ENCODE results near the gene NDOR1. TPM values are rescaled to one million over a fixed set of nuclear protein-coding genes. Genes with fewer than 3 reads are reported as not detected.
A peak's percentile ranks its signal among the peaks of the same experiment; 100 is the strongest.

Gene NDOR1
- total RNA-seq, 4 donors from 2014 or later = 4.5 to 14.9 TPM; not detected in 2

DNA sequence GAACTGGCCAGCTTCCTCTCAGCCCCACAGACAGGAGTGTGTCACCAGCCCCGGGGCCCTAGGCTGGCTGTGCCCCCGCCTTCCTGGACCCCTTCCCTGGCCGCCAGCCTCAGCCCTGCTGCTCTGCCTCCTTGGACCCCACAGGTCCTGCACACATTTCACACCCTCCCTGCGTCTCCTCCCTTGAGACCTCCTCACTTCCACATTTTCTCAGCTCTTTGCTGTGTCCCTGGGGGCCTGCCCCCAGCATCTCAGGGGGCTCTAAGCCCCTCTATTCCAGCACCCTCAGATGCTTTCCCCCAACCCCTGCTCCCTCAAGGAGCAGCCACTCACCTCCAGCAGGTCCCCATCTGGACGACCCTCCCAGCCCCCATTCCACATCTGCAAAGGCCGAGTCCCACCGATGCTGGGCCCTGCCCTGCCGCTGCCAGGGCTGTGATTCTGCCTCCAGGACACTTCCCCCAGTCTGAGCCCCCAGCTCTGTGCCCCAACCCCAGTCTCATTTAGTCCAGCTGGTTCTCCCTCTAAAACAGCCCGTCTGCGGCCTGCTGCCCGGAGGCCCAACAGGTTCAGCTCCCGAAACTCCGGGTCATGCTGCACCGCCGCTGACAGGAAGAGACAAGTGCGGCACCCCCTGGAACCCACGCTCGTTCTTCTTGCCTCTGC lies 29.4 kb downstream of the NDOR1 start:
- no peaks in the 10 kb centered on the region for H3K36me3 ChIP-seq
- peaks cover 0 to 10% of the 10 kb centered on the region in 2 donors for H3K27me3 ChIP-seq
- peaks cover 0 to 9% of the 10 kb centered on the region in 2 donors for H3K4me1 ChIP-seq
- no peak for TF ChIP-seq POLR2A (IDR thresholded peaks at IDR 0.05)
- TF ChIP-seq CTCF (IDR thresholded peaks at IDR 0.05) = no peak
- no peak overlapping the region for H3K27ac ChIP-seq
- H3K4me3 ChIP-seq = no peak overlapping the region
- H3K9me3 ChIP-seq = no peaks in the 10 kb centered on the region
- DNase-seq = no peak
- intact Hi-C loops (cut with DNase I; ENCODE audit: low total_unique reads) = no loop called here

GRCh38 chr9:137235424-137236237 lies 30.1 kb downstream of the NDOR1 start:
- H3K4me1 ChIP-seq = peaks cover 0 to 9% of the 10 kb centered on the region in 2 donors
- DNase-seq = no peak
- peak overlapping the region in 1 of 2 donors; percentile 17 for H3K4me3 ChIP-seq
- peak overlapping the region in 1 of 2 donors; percentile 22 for H3K27ac ChIP-seq
- intact Hi-C loops (cut with DNase I; ENCODE audit: low total_unique reads) = no loop called here
- peaks cover 0 to 4% of the 10 kb centered on the region in 2 donors for H3K27me3 ChIP-seq
- TF ChIP-seq POLR2A (IDR thresholded peaks at IDR 0.05) (no peak), CTCF (IDR thresholded peaks at IDR 0.05) (no peak)
- H3K9me3 ChIP-seq = no peaks in the 10 kb centered on the region
- H3K36me3 ChIP-seq = no peaks in the 10 kb centered on the region

- peak; percentile 88 to 89 for DNase-seq
- H3K36me3 ChIP-seq = no peaks in the 10 kb centered on the region
- intact Hi-C loops (cut with DNase I; ENCODE audit: low total_unique reads) = no loop called here
- peaks cover 0 to 4% of the 10 kb centered on the region in 2 donors for H3K27me3 ChIP-seq
- peaks cover 0 to 9% of the 10 kb centered on the region in 2 donors for H3K4me1 ChIP-seq
- peak overlapping the region in 1 of 2 donors; percentile 17 for H3K4me3 ChIP-seq
- H3K27ac ChIP-seq = peak overlapping the region in 1 of 2 donors; percentile 44
- H3K9me3 ChIP-seq = no peaks in the 10 kb centered on the region
- peak; percentile 95 to 100 (median 97) for TF ChIP-seq CTCF (IDR thresholded peaks at IDR 0.05)
- TF ChIP-seq POLR2A (IDR thresholded peaks at IDR 0.05) = no peak
These were observed 30.9 kb downstream of the NDOR1 start for GRCh38 chr9:137236238-137236935.

DNA sequence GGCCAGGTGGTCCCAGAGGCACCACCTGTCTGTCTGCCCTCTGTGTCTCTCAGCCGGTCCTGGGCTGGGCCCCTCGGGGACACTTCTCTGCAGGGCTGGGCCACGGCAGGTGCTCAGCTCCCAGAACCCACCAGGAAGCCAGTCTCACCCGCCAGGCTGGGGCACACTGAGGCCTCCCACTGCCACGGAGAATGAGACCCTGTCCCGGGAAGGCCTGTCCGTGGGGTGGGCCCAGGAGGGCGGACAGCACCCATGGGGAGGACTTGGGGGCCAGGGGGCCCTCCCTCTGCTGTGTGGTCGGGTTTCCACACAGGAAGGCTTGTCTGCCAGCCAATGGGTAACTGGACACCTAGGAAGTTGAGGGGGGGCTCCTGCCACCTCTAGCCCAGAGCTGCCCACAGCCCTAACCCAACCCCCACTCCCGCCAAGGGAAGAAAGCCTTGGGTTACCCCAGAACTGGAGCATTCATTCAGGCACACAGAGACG lies 31.5 kb downstream of the NDOR1 start:
- Histone ChIP-seq H3K27ac (peak overlapping the region in 1 of 2 donors; percentile 44), H3K36me3 (no peaks in the 10 kb centered on the region), H3K9me3 (no peaks in the 10 kb centered on the region), H3K27me3 (peaks cover 0 to 4% of the 10 kb centered on the region in 2 donors), H3K4me1 (peaks cover 0 to 9% of the 10 kb centered on the region in 2 donors), H3K4me3 (no peak overlapping the region)
- intact Hi-C loops (cut with DNase I; ENCODE audit: low total_unique reads) = no loop called here
- TF ChIP-seq POLR2A (IDR thresholded peaks at IDR 0.05) (no peak), CTCF (IDR thresholded peaks at IDR 0.05) (no peak)
- no peak for DNase-seq
